ENCODE measurements around the gene BMPER. TPM values are rescaled to one million over a fixed set of nuclear protein-coding genes. Genes with fewer than 3 reads are reported as not detected.

BMPER gene
- total RNA-seq, 2 donors from 2014 or later: 0.31 TPM; not detected in 1

- H3K36me3 Mint-ChIP-seq: no peaks in the 10 kb centered on the region
- H3K4me1 Mint-ChIP-seq (ENCODE audit: low read depth in 2 of 2): no peaks in the 10 kb centered on the region
- no peak for DNase-seq (ENCODE audit: low spot score)
- no peak overlapping the region for H3K27ac Mint-ChIP-seq
- H3K27me3 Mint-ChIP-seq: no peaks in the 10 kb centered on the region
- peaks cover 6% of the 10 kb centered on the region for H3K9me3 Mint-ChIP-seq
- H3K4me3 Mint-ChIP-seq: no peak overlapping the region
- ATAC-seq: no peak
Measured at GRCh38 chr7:34191771-34192479, 286.6 kb downstream of the BMPER start.

- Mint-ChIP-seq H3K4me1 (ENCODE audit: low read depth in 2 of 2) (no peaks in the 10 kb centered on the region), H3K9me3 (peaks cover 10% of the 10 kb centered on the region), H3K4me3 (no peak overlapping the region), H3K27ac (no peak overlapping the region), H3K36me3 (no peaks in the 10 kb centered on the region), H3K27me3 (no peaks in the 10 kb centered on the region)
- no peak for DNase-seq (ENCODE audit: low spot score)
- ATAC-seq: no peak
Measured at GRCh38 chr7:34192906-34193305, 287.6 kb downstream of the BMPER start.

GRCh38 chr7:34198231-34198641 lies 292.9 kb downstream of the BMPER start:
- DNase-seq (ENCODE audit: low spot score) (no peak), ATAC-seq (no peak)
- H3K9me3 Mint-ChIP-seq: peaks cover 7% of the 10 kb centered on the region
- H3K27me3 Mint-ChIP-seq: no peaks in the 10 kb centered on the region
- H3K36me3 Mint-ChIP-seq: no peaks in the 10 kb centered on the region
- no peaks in the 10 kb centered on the region for H3K4me1 Mint-ChIP-seq (ENCODE audit: low read depth in 2 of 2)
- no peak overlapping the region for H3K4me3 Mint-ChIP-seq
- no peak overlapping the region for H3K27ac Mint-ChIP-seq

All from natural killer cell treated with Interleukin-12 subunit alpha and Interleukin-12 subunit beta and Interleukin-15 and Interleukin-18, amount 100 ng/mL, for 72 hours (primary cell).